Activated T-cell treated with anti-CD3 and anti-CD28 coated beads, Interleukin-2, amount 50 U/mL, for 4 hours (primary cell): ENCODE results near the gene MYD88. TPM values are rescaled to one million over a fixed set of nuclear protein-coding genes. Genes with fewer than 3 reads are reported as not detected.

Source experiments
- ATAC-seq, 2 donors: fragments of 200-7000 bp; cut with Tn5 transposase; one replicate each; pipeline ENCODE4 v1.10.0; 2021
- DNase-seq: peaks from one replicate; pipeline ENCODE4 v3.0.0-alpha.2; 2020
- H3K27me3 Mint-ChIP-seq: one replicate; pipeline ENCODE4 v1.8.0; 2021; ENCODE audit warnings: low read depth, mixed read lengths
- H3K36me3 Mint-ChIP-seq: one replicate; pipeline ENCODE4 v1.8.0; 2022; ENCODE audit warnings: mixed read lengths; ENCODE audit not compliant: insufficient read depth
- H3K4me1 Mint-ChIP-seq: one replicate; pipeline ENCODE4 v1.8.0; 2021; ENCODE audit warnings: low read depth, mixed read lengths
- H3K4me3 Mint-ChIP-seq: one replicate; pipeline ENCODE4 v1.8.0; 2021; ENCODE audit warnings: mild to moderate bottlenecking, moderate library complexity, mixed read lengths
- H3K9me3 Mint-ChIP-seq: one replicate; pipeline ENCODE4 v1.8.0; 2021; ENCODE audit warnings: mixed read lengths
- total RNA-seq, 3 donors: library from RNA; stranded (reverse); gene quantifications; one replicate each; pipeline ENCODE4 v1.2.1, GENCODE V29; 2021

The MYD88 gene
- total RNA-seq, 3 donors from 2014 or later: 35.7 to 45.1 (median 37.7) TPM

- Mint-ChIP-seq H3K4me3 (no peak overlapping the region), H3K36me3 (no peaks in the 10 kb centered on the region), H3K27me3 (no peaks in the 10 kb centered on the region), H3K4me1 (no peaks in the 10 kb centered on the region), H3K9me3 (peaks cover 13% of the 10 kb centered on the region)
- DNase-seq (no peak), ATAC-seq (no peak)
Measured at GRCh38 chr3:38108649-38109579, 29.5 kb upstream of the MYD88 start.

- Mint-ChIP-seq H3K9me3 (peaks cover 9% of the 10 kb centered on the region), H3K4me1 (no peaks in the 10 kb centered on the region), H3K4me3 (no peak overlapping the region), H3K36me3 (no peaks in the 10 kb centered on the region), H3K27me3 (no peaks in the 10 kb centered on the region)
- DNase-seq: no peak
- ATAC-seq: no peak
Measured at GRCh38 chr3:38109580-38110313, 28.7 kb upstream of the MYD88 start.

- Mint-ChIP-seq H3K27me3 (no peaks in the 10 kb centered on the region), H3K4me1 (no peaks in the 10 kb centered on the region), H3K36me3 (no peaks in the 10 kb centered on the region), H3K4me3 (no peak overlapping the region), H3K9me3 (peaks cover 4% of the 10 kb centered on the region)
- no peak for DNase-seq
- no peak for ATAC-seq
Measured at GRCh38 chr3:38110314-38111050, 28.0 kb upstream of the MYD88 start.

GRCh38 chr3:38111201-38111600, 27.3 kb upstream of the MYD88 start:
- H3K36me3 Mint-ChIP-seq: no peaks in the 10 kb centered on the region
- no peak overlapping the region for H3K4me3 Mint-ChIP-seq
- no peaks in the 10 kb centered on the region for H3K9me3 Mint-ChIP-seq
- ATAC-seq: no peak
- no peaks in the 10 kb centered on the region for H3K4me1 Mint-ChIP-seq
- DNase-seq: no peak
- H3K27me3 Mint-ChIP-seq: no peaks in the 10 kb centered on the region

- no peak overlapping the region for H3K4me3 Mint-ChIP-seq
- DNase-seq (no peak), ATAC-seq (no peak)
- H3K36me3 Mint-ChIP-seq: no peaks in the 10 kb centered on the region
- H3K4me1 Mint-ChIP-seq: no peaks in the 10 kb centered on the region
- no peaks in the 10 kb centered on the region for H3K27me3 Mint-ChIP-seq
- no peaks in the 10 kb centered on the region for H3K9me3 Mint-ChIP-seq
Measured at GRCh38 chr3:38111696-38112377, 26.6 kb upstream of the MYD88 start.

- H3K9me3 Mint-ChIP-seq: no peaks in the 10 kb centered on the region
- no peaks in the 10 kb centered on the region for H3K4me1 Mint-ChIP-seq
- H3K4me3 Mint-ChIP-seq: no peak overlapping the region
- no peaks in the 10 kb centered on the region for H3K27me3 Mint-ChIP-seq
- no peak for ATAC-seq
- no peak for DNase-seq
- no peaks in the 10 kb centered on the region for H3K36me3 Mint-ChIP-seq
Measured at GRCh38 chr3:38112378-38112761, 26.1 kb upstream of the MYD88 start.

GRCh38 chr3:38114052-38114874, 24.2 kb upstream of the MYD88 start:
- Mint-ChIP-seq H3K27me3 (no peaks in the 10 kb centered on the region), H3K4me1 (peaks cover 4% of the 10 kb centered on the region), H3K36me3 (peaks cover 4% of the 10 kb centered on the region), H3K9me3 (no peaks in the 10 kb centered on the region), H3K4me3 (no peak overlapping the region)
- no peak for ATAC-seq
- DNase-seq: no peak

- Mint-ChIP-seq H3K4me3 (no peak overlapping the region), H3K27me3 (no peaks in the 10 kb centered on the region), H3K36me3 (peaks cover 4% of the 10 kb centered on the region), H3K4me1 (peaks cover 4% of the 10 kb centered on the region), H3K9me3 (no peaks in the 10 kb centered on the region)
- ATAC-seq (no peak), DNase-seq (no peak)
Measured at GRCh38 chr3:38114875-38115644, 23.4 kb upstream of the MYD88 start.

- Mint-ChIP-seq H3K9me3 (no peaks in the 10 kb centered on the region), H3K4me1 (peaks cover 4% of the 10 kb centered on the region), H3K4me3 (no peak overlapping the region), H3K36me3 (peaks cover 5% of the 10 kb centered on the region), H3K27me3 (no peaks in the 10 kb centered on the region)
- ATAC-seq (no peak), DNase-seq (no peak)
Measured at GRCh38 chr3:38115645-38116427, 22.6 kb upstream of the MYD88 start.

GRCh38 chr3:38116471-38117162, 21.8 kb upstream of the MYD88 start:
- ATAC-seq (no peak), DNase-seq (no peak)
- no peak overlapping the region for H3K4me3 Mint-ChIP-seq

GRCh38 chr3:38117163-38117716, 21.2 kb upstream of the MYD88 start:
- no peaks in the 10 kb centered on the region for H3K27me3 Mint-ChIP-seq
- DNase-seq: no peak

More at GRCh38 chr3:38116471-38117162, 21.8 kb upstream of the MYD88 start:
- Mint-ChIP-seq H3K27me3 (no peaks in the 10 kb centered on the region), H3K4me1 (peaks cover 4% of the 10 kb centered on the region), H3K36me3 (peaks cover 5% of the 10 kb centered on the region), H3K9me3 (no peaks in the 10 kb centered on the region)

More at GRCh38 chr3:38117163-38117716, 21.2 kb upstream of the MYD88 start:
- peaks cover 9% of the 10 kb centered on the region for H3K36me3 Mint-ChIP-seq
- peaks cover 4% of the 10 kb centered on the region for H3K4me1 Mint-ChIP-seq
- H3K4me3 Mint-ChIP-seq: no peak overlapping the region
- H3K9me3 Mint-ChIP-seq: no peaks in the 10 kb centered on the region
- ATAC-seq: no peak
